ENCODE measurements around the gene MAP3K10.

DNA sequence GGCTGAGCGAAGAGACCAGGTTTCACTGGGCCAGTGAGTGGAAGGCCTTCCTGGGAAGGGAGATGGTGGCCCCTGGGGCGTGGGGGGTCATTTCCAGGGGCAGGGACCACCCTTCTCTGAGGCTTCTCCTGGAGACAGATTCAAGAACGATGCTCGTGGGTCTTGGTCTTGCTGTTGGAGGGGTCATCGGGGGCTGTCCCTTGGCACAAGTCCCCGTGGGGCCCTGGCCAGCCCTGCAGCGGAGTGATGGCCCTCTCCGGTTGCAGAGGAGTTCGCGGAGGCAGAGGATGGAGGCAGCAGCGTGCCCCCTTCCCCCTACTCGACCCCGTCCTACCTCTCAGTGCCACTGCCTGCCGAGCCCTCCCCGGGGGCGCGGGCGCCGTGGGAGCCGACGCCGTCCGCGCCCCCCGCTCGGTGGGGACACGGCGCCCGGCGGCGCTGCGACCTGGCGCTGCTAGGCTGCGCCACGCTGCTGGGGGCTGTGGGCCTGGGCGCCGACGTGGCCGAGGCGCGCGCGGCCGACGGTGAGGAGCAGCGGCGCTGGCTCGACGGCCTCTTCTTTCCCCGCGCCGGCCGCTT lies 22.1 kb downstream of the MAP3K10 start:
- TF ChIP-seq, protein P1, sequence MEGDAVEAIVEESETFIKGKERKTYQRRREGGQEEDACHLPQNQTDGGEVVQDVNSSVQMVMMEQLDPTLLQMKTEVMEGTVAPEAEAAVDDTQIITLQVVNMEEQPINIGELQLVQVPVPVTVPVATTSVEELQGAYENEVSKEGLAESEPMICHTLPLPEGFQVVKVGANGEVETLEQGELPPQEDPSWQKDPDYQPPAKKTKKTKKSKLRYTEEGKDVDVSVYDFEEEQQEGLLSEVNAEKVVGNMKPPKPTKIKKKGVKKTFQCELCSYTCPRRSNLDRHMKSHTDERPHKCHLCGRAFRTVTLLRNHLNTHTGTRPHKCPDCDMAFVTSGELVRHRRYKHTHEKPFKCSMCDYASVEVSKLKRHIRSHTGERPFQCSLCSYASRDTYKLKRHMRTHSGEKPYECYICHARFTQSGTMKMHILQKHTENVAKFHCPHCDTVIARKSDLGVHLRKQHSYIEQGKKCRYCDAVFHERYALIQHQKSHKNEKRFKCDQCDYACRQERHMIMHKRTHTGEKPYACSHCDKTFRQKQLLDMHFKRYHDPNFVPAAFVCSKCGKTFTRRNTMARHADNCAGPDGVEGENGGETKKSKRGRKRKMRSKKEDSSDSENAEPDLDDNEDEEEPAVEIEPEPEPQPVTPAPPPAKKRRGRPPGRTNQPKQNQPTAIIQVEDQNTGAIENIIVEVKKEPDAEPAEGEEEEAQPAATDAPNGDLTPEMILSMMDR (IDR thresholded peaks at IDR 0.05) = no peak
- TF ChIP-seq TCF7L2 (IDR thresholded peaks at IDR 0.05; ENCODE audit: low read depth, low read length) = no peak

Measured in Panc1 (cell line).